ENCODE results near the gene NPAS3. TPM values are rescaled to one million over a fixed set of nuclear protein-coding genes. Genes with fewer than 3 reads are reported as not detected.

The NPAS3 gene
- total RNA-seq, 1 experiment from 2014 or later = 15.6 TPM

- peak; percentile 33 for DNase-seq (ENCODE audit: low spot score)
- POLR2A ChIA-PET (ENCODE audit: low non-redundant PET) = no interaction called here
- H3K27me3 ChIP-seq (replicated peaks; ENCODE audit: insufficient read depth, low read depth, low read length, poor library complexity) = no peaks in the 10 kb centered on the region
- CTCF ChIA-PET = no interaction called here
- no peak for TF ChIP-seq EZH2 (IDR thresholded peaks at IDR 0.05; ENCODE audit: borderline replicate concordance, low read depth, low read length, poor library complexity, severe bottlenecking)
- BruUV-seq (replicated peaks) = no TSS peak
- intact Hi-C loops (cut with micrococcal nuclease; ENCODE audit: unreplicated experiment) = loop anchor here (5.0 to 10.0 kb wide), 2 partner anchors 220 to 338 kb away; no protein-coding TSS in a partner anchor
- no peaks in the 10 kb centered on the region for H3K36me3 ChIP-seq (ENCODE audit: insufficient read depth, low read length, poor library complexity, severe bottlenecking)
- no peak overlapping the region for H3K27ac ChIP-seq (ENCODE audit: low read depth, low read length, poor library complexity, severe bottlenecking)
- H3K4me1 ChIP-seq (ENCODE audit: insufficient read depth, low read length, poor library complexity, severe bottlenecking) = peaks cover 88% of the 10 kb centered on the region
- no peaks in the 10 kb centered on the region for H3K9me3 ChIP-seq (ENCODE audit: low read depth, low read length, poor library complexity, severe bottlenecking)
- H3K4me3 ChIP-seq (ENCODE audit: low read depth, low read length, poor library complexity, severe bottlenecking) = no peak overlapping the region
Observed at GRCh38 chr14:32947081-32947480, 8.4 kb downstream of the NPAS3 start.

- DNase-seq (ENCODE audit: low spot score) = peak; percentile 90
- H3K4me3 ChIP-seq (ENCODE audit: low read depth, low read length, poor library complexity, severe bottlenecking) = no peak overlapping the region
- CTCF ChIA-PET = no interaction called here
- intact Hi-C loops (cut with micrococcal nuclease; ENCODE audit: unreplicated experiment) = loop anchor here (5.0 to 10.0 kb wide), 2 partner anchors 220 to 337 kb away; no protein-coding TSS in a partner anchor
- peak overlapping the region; percentile 76 for H3K27ac ChIP-seq (ENCODE audit: low read depth, low read length, poor library complexity, severe bottlenecking)
- no peak for TF ChIP-seq EZH2 (IDR thresholded peaks at IDR 0.05; ENCODE audit: borderline replicate concordance, low read depth, low read length, poor library complexity, severe bottlenecking)
- no peak for TF ChIP-seq CTCF (conservative IDR thresholded peaks at IDR 0.05; ENCODE audit: low read depth, low read length)
- POLR2A ChIA-PET (ENCODE audit: low non-redundant PET) = no interaction called here
- no peaks in the 10 kb centered on the region for H3K9me3 ChIP-seq (ENCODE audit: low read depth, low read length, poor library complexity, severe bottlenecking)
- H3K36me3 ChIP-seq (ENCODE audit: insufficient read depth, low read length, poor library complexity, severe bottlenecking) = no peaks in the 10 kb centered on the region
- peaks cover 81% of the 10 kb centered on the region for H3K4me1 ChIP-seq (ENCODE audit: insufficient read depth, low read length, poor library complexity, severe bottlenecking)
- BruUV-seq (replicated peaks) = no TSS peak
- no peaks in the 10 kb centered on the region for H3K27me3 ChIP-seq (replicated peaks; ENCODE audit: insufficient read depth, low read depth, low read length, poor library complexity)
Observed at GRCh38 chr14:32947792-32948191, 9.1 kb downstream of the NPAS3 start.

GRCh38 chr14:32950584-32950983 is 11.9 kb downstream of the NPAS3 start:
- no peak for TF ChIP-seq EZH2 (IDR thresholded peaks at IDR 0.05; ENCODE audit: borderline replicate concordance, low read depth, low read length, poor library complexity, severe bottlenecking)
- TF ChIP-seq CTCF (conservative IDR thresholded peaks at IDR 0.05; ENCODE audit: low read depth, low read length) = no peak
- Histone ChIP-seq H3K9me3 (ENCODE audit: low read depth, low read length, poor library complexity, severe bottlenecking) (no peaks in the 10 kb centered on the region), H3K27ac (ENCODE audit: low read depth, low read length, poor library complexity, severe bottlenecking) (peak overlapping the region; percentile 56), H3K27me3 (replicated peaks; ENCODE audit: insufficient read depth, low read depth, low read length, poor library complexity) (no peaks in the 10 kb centered on the region), H3K4me1 (ENCODE audit: insufficient read depth, low read length, poor library complexity, severe bottlenecking) (peaks cover 53% of the 10 kb centered on the region), H3K4me3 (ENCODE audit: low read depth, low read length, poor library complexity, severe bottlenecking) (no peak overlapping the region), H3K36me3 (ENCODE audit: insufficient read depth, low read length, poor library complexity, severe bottlenecking) (no peaks in the 10 kb centered on the region)
- DNase-seq (ENCODE audit: low spot score) = peak; percentile 70
- intact Hi-C loops (cut with micrococcal nuclease; ENCODE audit: unreplicated experiment) = no loop called here
- ChIA-PET CTCF (no interaction called here), POLR2A (ENCODE audit: low non-redundant PET) (no interaction called here)
- no TSS peak for BruUV-seq (replicated peaks)

GRCh38 chr14:32967421-32967820 is 28.7 kb downstream of the NPAS3 start:
- CTCF ChIA-PET = no interaction called here
- POLR2A ChIA-PET (ENCODE audit: low non-redundant PET) = no interaction called here
- TF ChIP-seq CTCF (conservative IDR thresholded peaks at IDR 0.05; ENCODE audit: low read depth, low read length) (no peak), EZH2 (IDR thresholded peaks at IDR 0.05; ENCODE audit: borderline replicate concordance, low read depth, low read length, poor library complexity, severe bottlenecking) (no peak)
- Histone ChIP-seq H3K4me3 (ENCODE audit: low read depth, low read length, poor library complexity, severe bottlenecking) (no peak overlapping the region), H3K4me1 (ENCODE audit: insufficient read depth, low read length, poor library complexity, severe bottlenecking) (peaks cover 13% of the 10 kb centered on the region), H3K27me3 (replicated peaks; ENCODE audit: insufficient read depth, low read depth, low read length, poor library complexity) (no peaks in the 10 kb centered on the region), H3K36me3 (ENCODE audit: insufficient read depth, low read length, poor library complexity, severe bottlenecking) (no peaks in the 10 kb centered on the region), H3K27ac (ENCODE audit: low read depth, low read length, poor library complexity, severe bottlenecking) (no peak overlapping the region), H3K9me3 (ENCODE audit: low read depth, low read length, poor library complexity, severe bottlenecking) (no peaks in the 10 kb centered on the region)
- DNase-seq (ENCODE audit: low spot score) = no peak
- BruUV-seq (replicated peaks) = no TSS peak
- intact Hi-C loops (cut with micrococcal nuclease; ENCODE audit: unreplicated experiment) = no loop called here
